Astrocyte of the cerebellum (primary cell): ENCODE results near the gene CES2.
"Not testable (repeated sequence)": the region's sequence is repeated elsewhere in the genome, so short reads cannot be mapped to it uniquely, and the experiment has no call there.

Experiments used
- DNase-seq: peaks from one replicate; pipeline ENCODE4 v3.0.0-alpha.2; 2011; ENCODE audit warnings: low read depth
- H3K4me3 ChIP-seq: 2 replicates; pipeline ENCODE4 v1.5.1; 2011; ENCODE audit warnings: mild to moderate bottlenecking, low read depth, low read length, moderate library complexity
- CTCF ChIP-seq: IDR thresholded peaks from 2 replicates; pipeline ENCODE4 v1.5.1; 2012; ENCODE audit warnings: low read length, low read depth, moderate library complexity, mild to moderate bottlenecking; ENCODE audit errors: missing control alignments
- in situ Hi-C: cut with HindIII; loops from 2 replicates; pipeline ENCODE4 v1.10.0; 2017; ENCODE audit warnings: low sequenced_read_pairs

Gene CES2

DNA sequence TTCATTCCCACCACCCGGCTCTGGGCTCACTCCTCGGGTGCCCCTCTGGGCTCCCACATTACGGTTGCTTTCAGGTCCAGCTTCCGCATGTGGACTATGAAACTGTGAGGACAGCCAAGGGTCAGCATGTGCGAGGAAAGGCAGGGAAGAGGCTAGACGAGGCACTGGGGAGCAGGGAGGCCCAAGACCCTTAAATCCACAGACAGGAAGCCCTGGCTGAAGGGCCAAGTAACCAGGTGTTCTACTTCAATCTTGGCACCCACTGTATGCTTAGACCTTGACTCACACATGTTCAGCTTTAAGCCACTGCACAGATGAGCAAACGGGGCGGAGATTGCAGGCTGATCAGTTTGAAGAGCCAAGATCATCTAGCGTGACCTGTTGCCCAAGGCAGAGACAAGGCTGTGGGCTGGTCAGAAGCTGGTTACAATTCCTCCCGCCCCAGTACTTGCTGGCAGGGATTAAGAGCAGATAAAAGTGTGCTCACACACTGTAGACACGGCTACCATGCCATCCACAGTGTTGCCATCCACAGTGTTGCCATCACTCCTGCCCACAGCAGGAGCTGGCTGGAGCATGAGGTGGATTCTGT is 53.0 kb downstream of the CES2 start, which contains the start of gene CES4A:
Gene CES4A (plus strand): TSS at position 393 of the 592 bp plus-strand sequence. CDS start 184 bp downstream, at position 577.
- no peak within 1 kb of the TSS for H3K4me3 ChIP-seq
- in situ Hi-C loops: no loop called here

DNA sequence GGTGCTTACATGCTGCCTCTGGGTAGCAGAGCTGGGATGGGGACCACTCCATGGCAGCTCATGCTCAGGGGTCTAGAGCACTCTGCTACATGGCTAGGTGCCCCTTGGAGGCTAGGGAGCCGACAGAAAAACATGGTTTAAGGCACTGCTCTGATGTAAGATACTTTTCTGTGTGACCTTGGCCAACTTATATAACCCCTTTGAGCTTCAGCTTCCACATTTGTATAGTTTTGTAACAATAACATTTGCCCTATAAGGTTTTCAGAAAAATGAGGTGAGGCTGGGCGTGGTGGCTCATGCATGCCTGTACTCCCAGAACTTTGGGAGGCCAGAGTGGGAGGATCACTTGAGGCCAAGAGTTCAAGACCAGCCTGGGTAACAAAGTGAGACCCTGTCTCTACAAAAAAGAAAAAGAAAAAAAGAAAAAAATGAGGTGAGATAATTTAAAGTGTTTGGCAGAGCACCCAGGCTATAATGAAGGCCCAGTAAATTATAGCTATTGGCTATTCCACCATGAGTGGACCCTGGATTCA is 56.3 kb downstream of the CES2 start:
- H3K4me3 ChIP-seq: no peak overlapping the region
- no peak for TF ChIP-seq CTCF
- DNase-seq: no peak
- in situ Hi-C loops: no loop called here

More for the DNA sequence above, 53.0 kb downstream of the CES2 start, which contains the start of gene CES4A:
- TF ChIP-seq CTCF: no peak
- DNase-seq: no peak

DNA sequence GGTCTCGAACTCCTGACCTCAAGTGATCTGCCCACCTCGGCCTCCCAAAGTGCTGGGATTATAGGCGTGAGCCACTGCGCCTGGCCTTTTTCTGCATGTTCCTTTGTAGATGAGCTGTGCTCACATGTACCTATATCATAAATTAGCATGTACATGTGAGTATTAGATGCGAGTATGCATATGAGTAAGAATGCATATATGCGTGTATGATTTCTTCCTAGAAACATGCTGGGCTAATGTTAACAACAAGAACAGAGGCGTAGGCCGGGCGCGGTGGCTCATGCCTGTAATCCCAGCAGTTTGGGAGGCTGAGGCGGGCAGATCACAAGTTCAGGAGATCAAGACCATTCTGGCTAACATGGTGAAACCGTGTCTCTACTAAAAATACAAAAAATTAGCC is 58.2 kb downstream of the CES2 start:
- in situ Hi-C loops, H3K4me3 ChIP-seq, DNase-seq: not testable (repeated sequence)
